T-helper 17 cell (primary cell): ENCODE results near the gene TSPO2. TPM values are rescaled to one million over a fixed set of nuclear protein-coding genes. Genes with fewer than 3 reads are reported as not detected.
"Not testable (repeated sequence)": the region's sequence is repeated elsewhere in the genome, so short reads cannot be mapped to it uniquely, and the experiment has no call there.

Source experiments
- ATAC-seq: fragments of 150-1000 bp; cut with Tn5 transposase; 2 replicates; pipeline ENCODE4 v1.10.0; 2021; ENCODE audit warnings: mild to moderate bottlenecking, moderate library complexity
- DNase-seq, 3 donors: peaks; one replicate each; pipeline versions ENCODE4 v3.0.0 to v3.0.0-alpha.2; 2020 to 2021
- H3K9me3 ChIP-seq: one replicate; pipeline ENCODE4 v1.7.0; 2013; ENCODE audit warnings: low read length, mild to moderate bottlenecking; ENCODE audit not compliant: control insufficient read depth, poor library complexity, severe bottlenecking
- H3K27ac Mint-ChIP-seq: one replicate; pipeline ENCODE4 v1.8.0; 2022; ENCODE audit warnings: mild to moderate bottlenecking, moderate library complexity, mixed read lengths
- H3K27me3 Mint-ChIP-seq: one replicate; pipeline ENCODE4 v1.8.0; 2022; ENCODE audit warnings: mixed read lengths
- H3K36me3 Mint-ChIP-seq: one replicate; pipeline ENCODE4 v1.8.0; 2022; ENCODE audit warnings: low read depth, mixed read lengths
- H3K4me1 Mint-ChIP-seq: one replicate; pipeline ENCODE4 v1.8.0; 2022; ENCODE audit warnings: mild to moderate bottlenecking, mixed read lengths
- H3K4me3 Mint-ChIP-seq: one replicate; pipeline ENCODE4 v1.8.0; 2022; ENCODE audit warnings: mild to moderate bottlenecking, moderate library complexity, mixed read lengths
- total RNA-seq, 4 donors: library from RNA in 2 of 4; stranded (reverse) in 2 of 4; gene quantifications; one replicate each; pipeline ENCODE4 v1.2.3 and lab custom pipeline; 2022 to 2026

TSPO2 gene
- total RNA-seq, 2 donors from 2014 or later = not detected

- no peak overlapping the region for H3K27ac Mint-ChIP-seq
- ATAC-seq = no peak
- H3K9me3 ChIP-seq = no peaks in the 10 kb centered on the region
Measured at GRCh38 chr6:41013466-41014153, 28.7 kb upstream of the TSPO2 start.

GRCh38 chr6:41014780-41015179 lies 27.5 kb upstream of the TSPO2 start:
- H3K27ac Mint-ChIP-seq = no peak overlapping the region
- no peak overlapping the region for H3K4me3 Mint-ChIP-seq
- DNase-seq = no peak
- H3K4me1 Mint-ChIP-seq = no peaks in the 10 kb centered on the region
- peaks cover 8% of the 10 kb centered on the region for H3K36me3 Mint-ChIP-seq
- H3K9me3 ChIP-seq = no peaks in the 10 kb centered on the region
- no peak for ATAC-seq
- peaks cover 23% of the 10 kb centered on the region for H3K27me3 Mint-ChIP-seq

More at GRCh38 chr6:41013466-41014153, 28.7 kb upstream of the TSPO2 start:
- no peak for DNase-seq
- H3K4me1 Mint-ChIP-seq = no peaks in the 10 kb centered on the region
- H3K4me3 Mint-ChIP-seq = no peak overlapping the region
- peaks cover 8% of the 10 kb centered on the region for H3K36me3 Mint-ChIP-seq
- peaks cover 23% of the 10 kb centered on the region for H3K27me3 Mint-ChIP-seq

- not testable (repeated sequence) for H3K4me3 Mint-ChIP-seq, H3K36me3 Mint-ChIP-seq, H3K27ac Mint-ChIP-seq, H3K9me3 ChIP-seq, ATAC-seq, H3K4me1 Mint-ChIP-seq, DNase-seq
- H3K27me3 Mint-ChIP-seq = peaks cover 15% of the 10 kb centered on the region
Measured at GRCh38 chr6:41015860-41016259, 26.4 kb upstream of the TSPO2 start.

- no peak for DNase-seq
- Mint-ChIP-seq H3K4me3 (no peak overlapping the region), H3K27ac (no peak overlapping the region), H3K27me3 (peaks cover 6% of the 10 kb centered on the region), H3K36me3 (peaks cover 4% of the 10 kb centered on the region), H3K4me1 (no peaks in the 10 kb centered on the region)
- no peaks in the 10 kb centered on the region for H3K9me3 ChIP-seq
- no peak for ATAC-seq
Measured at GRCh38 chr6:41017663-41018062, 24.6 kb upstream of the TSPO2 start.

- no peak for DNase-seq
- Mint-ChIP-seq H3K36me3 (peaks cover 2% of the 10 kb centered on the region), H3K27me3 (peaks cover 6% of the 10 kb centered on the region), H3K4me1 (peaks cover 4% of the 10 kb centered on the region), H3K4me3 (no peak overlapping the region), H3K27ac (no peak overlapping the region)
- no peaks in the 10 kb centered on the region for H3K9me3 ChIP-seq
- ATAC-seq = no peak
Measured at GRCh38 chr6:41021832-41022231, 20.4 kb upstream of the TSPO2 start.

GRCh38 chr6:41022294-41022693 lies 20.0 kb upstream of the TSPO2 start:
- no peak for DNase-seq

GRCh38 chr6:41023114-41023513 lies 19.2 kb upstream of the TSPO2 start:
- H3K36me3 Mint-ChIP-seq = peaks cover 2% of the 10 kb centered on the region
- H3K4me3 Mint-ChIP-seq = no peak overlapping the region
- H3K27me3 Mint-ChIP-seq = no peaks in the 10 kb centered on the region

More at GRCh38 chr6:41022294-41022693, 20.0 kb upstream of the TSPO2 start:
- H3K4me1 Mint-ChIP-seq = peaks cover 8% of the 10 kb centered on the region
- no peaks in the 10 kb centered on the region for H3K9me3 ChIP-seq
- peaks cover 6% of the 10 kb centered on the region for H3K27me3 Mint-ChIP-seq
- peaks cover 2% of the 10 kb centered on the region for H3K36me3 Mint-ChIP-seq
- H3K4me3 Mint-ChIP-seq = no peak overlapping the region
- ATAC-seq = no peak
- H3K27ac Mint-ChIP-seq = no peak overlapping the region

GRCh38 chr6:41025966-41026530 lies 16.2 kb upstream of the TSPO2 start:
- H3K4me3 Mint-ChIP-seq = no peak overlapping the region
- no peak for ATAC-seq
- no peak for DNase-seq
- no peaks in the 10 kb centered on the region for H3K36me3 Mint-ChIP-seq
- peaks cover 24% of the 10 kb centered on the region for H3K4me1 Mint-ChIP-seq
- no peak overlapping the region for H3K27ac Mint-ChIP-seq
- no peaks in the 10 kb centered on the region for H3K9me3 ChIP-seq
- no peaks in the 10 kb centered on the region for H3K27me3 Mint-ChIP-seq

More at GRCh38 chr6:41023114-41023513, 19.2 kb upstream of the TSPO2 start:
- peaks cover 14% of the 10 kb centered on the region for H3K4me1 Mint-ChIP-seq
- H3K9me3 ChIP-seq = no peaks in the 10 kb centered on the region
- no peak for DNase-seq
- ATAC-seq = no peak
- no peak overlapping the region for H3K27ac Mint-ChIP-seq

GRCh38 chr6:41027241-41027640 lies 15.0 kb upstream of the TSPO2 start:
- Mint-ChIP-seq H3K27me3 (no peaks in the 10 kb centered on the region), H3K36me3 (no peaks in the 10 kb centered on the region), H3K4me3 (peak overlapping the region; percentile 95), H3K4me1 (peaks cover 25% of the 10 kb centered on the region), H3K27ac (peak overlapping the region; percentile 95)
- DNase-seq (no peak), ATAC-seq (no peak)
- no peaks in the 10 kb centered on the region for H3K9me3 ChIP-seq

GRCh38 chr6:41027799-41028560 lies 14.3 kb upstream of the TSPO2 start:
- H3K27me3 Mint-ChIP-seq = no peaks in the 10 kb centered on the region
- peak overlapping the region; percentile 95 for H3K27ac Mint-ChIP-seq
- H3K4me3 Mint-ChIP-seq = peak overlapping the region; percentile 95
- H3K4me1 Mint-ChIP-seq = peaks cover 25% of the 10 kb centered on the region
- H3K36me3 Mint-ChIP-seq = no peaks in the 10 kb centered on the region
- H3K9me3 ChIP-seq = no peaks in the 10 kb centered on the region
- DNase-seq (peak; percentile 61 to 76 (median 68)), ATAC-seq (peak; percentile 93)

- no peaks in the 10 kb centered on the region for H3K9me3 ChIP-seq
- peaks cover 5% of the 10 kb centered on the region for H3K36me3 Mint-ChIP-seq
- peak overlapping the region; percentile 95 for H3K4me3 Mint-ChIP-seq
- H3K4me1 Mint-ChIP-seq = peaks cover 30% of the 10 kb centered on the region
- H3K27ac Mint-ChIP-seq = peak overlapping the region; percentile 95
- ATAC-seq (no peak), DNase-seq (no peak)
- no peaks in the 10 kb centered on the region for H3K27me3 Mint-ChIP-seq
Measured at GRCh38 chr6:41028561-41029412, 13.5 kb upstream of the TSPO2 start.

GRCh38 chr6:41032830-41033229 lies 9.4 kb upstream of the TSPO2 start:
- no peaks in the 10 kb centered on the region for H3K27me3 Mint-ChIP-seq
- H3K4me1 Mint-ChIP-seq = peaks cover 20% of the 10 kb centered on the region
- H3K9me3 ChIP-seq = no peaks in the 10 kb centered on the region
- H3K4me3 Mint-ChIP-seq = no peak overlapping the region
- H3K36me3 Mint-ChIP-seq = peaks cover 5% of the 10 kb centered on the region
- DNase-seq = no peak
- no peak for ATAC-seq
- peak overlapping the region; percentile 63 for H3K27ac Mint-ChIP-seq

GRCh38 chr6:41033776-41034175 lies 8.5 kb upstream of the TSPO2 start:
- Mint-ChIP-seq H3K36me3 (peaks cover 5% of the 10 kb centered on the region), H3K4me1 (peaks cover 16% of the 10 kb centered on the region), H3K27me3 (no peaks in the 10 kb centered on the region), H3K27ac (no peak overlapping the region), H3K4me3 (no peak overlapping the region)
- no peaks in the 10 kb centered on the region for H3K9me3 ChIP-seq
- ATAC-seq = no peak
- no peak for DNase-seq
